Stimulated activated CD4-positive, alpha-beta T cell treated with anti-CD3 and anti-CD28 coated beads, Interleukin-12 subunit alpha, Interleukin-12 subunit beta, amount 100 ng/mL, for 4 hours (primary cell): ENCODE results near the gene CLIP2.
"Not testable (repeated sequence)": the region's sequence is repeated elsewhere in the genome, so short reads cannot be mapped to it uniquely, and the experiment has no call there.

Experiments used
- DNase-seq: peaks from one replicate; pipeline ENCODE4 v3.0.0-alpha.2; 2020

The CLIP2 gene

DNA sequence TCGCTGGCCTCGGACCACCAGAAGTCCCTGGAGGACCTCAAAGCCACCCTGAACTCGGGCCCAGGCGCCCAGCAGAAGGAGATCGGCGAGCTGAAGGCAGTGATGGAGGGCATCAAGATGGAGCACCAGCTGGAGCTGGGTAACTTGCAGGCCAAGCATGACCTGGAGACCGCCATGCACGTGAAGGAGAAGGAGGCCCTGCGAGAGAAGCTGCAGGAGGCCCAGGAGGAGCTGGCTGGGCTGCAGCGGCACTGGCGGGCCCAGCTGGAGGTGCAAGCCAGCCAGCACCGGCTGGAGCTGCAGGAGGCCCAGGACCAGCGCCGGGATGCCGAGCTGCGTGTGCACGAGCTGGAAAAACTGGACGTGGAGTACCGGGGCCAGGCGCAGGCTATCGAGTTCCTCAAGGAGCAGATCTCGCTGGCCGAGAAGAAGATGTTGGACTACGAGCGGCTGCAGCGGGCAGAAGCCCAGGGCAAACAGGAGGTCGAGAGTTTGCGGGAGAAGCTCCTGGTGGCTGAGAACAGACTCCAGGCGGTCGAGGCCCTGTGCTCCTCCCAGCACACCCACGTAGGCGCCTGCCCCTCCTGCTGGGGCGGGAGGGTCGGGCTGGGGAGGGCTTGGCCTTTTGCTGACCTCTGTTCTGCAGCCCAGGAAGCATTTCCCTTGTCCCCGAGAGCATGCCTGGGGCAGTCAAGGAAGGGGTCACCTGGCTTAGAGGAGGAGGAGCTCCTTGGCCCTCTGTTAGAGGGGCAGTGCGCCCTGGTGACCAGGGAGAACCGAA is 87.2 kb downstream of the CLIP2 start:
- no peak for DNase-seq

DNA sequence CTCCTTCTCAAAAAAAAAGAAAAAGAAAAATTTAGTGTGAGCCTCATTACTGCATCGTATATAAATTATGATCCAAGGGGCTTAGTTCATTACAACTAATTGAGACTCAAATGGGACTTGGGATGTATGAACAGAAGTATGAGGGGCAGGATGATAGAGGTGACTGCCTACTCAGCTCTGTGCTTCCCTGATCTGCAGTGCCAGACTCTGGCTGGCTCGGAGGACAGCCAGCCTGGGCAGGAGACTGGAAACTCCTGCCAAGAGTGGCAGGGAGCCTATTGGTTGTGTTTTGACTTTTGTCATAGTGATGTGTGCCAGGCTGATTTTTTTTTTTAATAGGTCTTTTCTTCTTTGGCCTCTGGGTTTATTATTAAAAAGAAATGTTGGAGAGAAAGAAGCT is 90.7 kb downstream of the CLIP2 start:
- DNase-seq, result no peak

DNA sequence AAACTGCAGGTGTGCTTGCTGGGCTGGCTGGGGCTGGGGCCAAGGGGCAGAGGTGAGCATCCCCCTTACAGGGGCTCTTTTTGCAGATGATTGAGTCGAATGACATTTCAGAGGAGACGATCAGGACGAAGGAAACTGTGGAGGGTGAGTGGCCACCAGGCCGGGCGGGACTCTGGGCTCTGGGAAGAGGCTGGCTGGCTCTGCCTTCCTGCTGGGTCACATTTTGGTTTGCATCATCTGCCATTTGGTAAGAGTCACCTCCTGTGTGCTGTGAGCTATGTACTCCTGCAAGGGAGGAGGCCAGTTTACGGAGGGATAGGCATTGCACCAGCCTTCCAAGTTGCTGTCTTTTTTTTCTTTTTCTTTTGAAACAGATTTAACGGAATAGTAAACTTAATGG is 91.5 kb downstream of the CLIP2 start:
- DNase-seq, result no peak

DNA sequence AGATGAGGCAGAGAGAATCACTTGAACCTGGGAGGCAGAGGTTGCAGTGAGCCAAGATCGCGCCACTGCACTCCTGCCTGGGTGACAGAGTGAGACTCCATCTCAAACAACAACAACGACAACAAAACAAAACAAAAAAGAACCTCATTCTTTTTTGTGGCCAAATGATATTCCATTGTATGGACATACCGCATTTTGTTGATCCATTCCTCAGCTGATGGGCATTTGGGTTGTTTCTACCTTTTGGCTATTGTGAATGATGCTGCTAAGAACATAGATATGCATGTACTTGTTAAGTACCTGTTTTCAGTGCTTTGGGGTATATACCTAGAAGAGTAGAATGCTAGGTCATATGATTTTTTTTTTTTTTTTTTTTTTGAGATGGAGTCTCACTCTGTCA is 94.9 kb downstream of the CLIP2 start:
- DNase-seq, result not testable (repeated sequence)

DNA sequence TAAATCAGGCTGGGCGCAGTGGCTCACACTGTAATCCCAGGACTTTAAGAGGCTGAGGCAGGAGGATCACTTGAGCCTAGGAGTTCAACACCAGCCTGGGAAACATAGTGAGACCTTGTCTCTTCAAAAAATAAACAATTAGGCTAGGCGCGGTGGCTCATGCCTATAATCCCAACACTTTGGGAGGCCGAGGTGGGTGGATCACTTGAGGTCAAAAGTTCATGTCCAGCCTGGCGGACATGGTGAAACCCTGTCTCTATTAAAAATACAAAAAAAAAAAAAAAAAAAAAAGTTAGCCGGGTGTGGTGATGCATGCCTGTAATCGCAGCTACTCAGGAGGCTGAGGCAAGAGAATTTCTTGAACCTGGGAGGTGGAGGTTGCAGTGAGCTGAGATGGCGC is 95.6 kb downstream of the CLIP2 start:
- DNase-seq, result not testable (repeated sequence)

DNA sequence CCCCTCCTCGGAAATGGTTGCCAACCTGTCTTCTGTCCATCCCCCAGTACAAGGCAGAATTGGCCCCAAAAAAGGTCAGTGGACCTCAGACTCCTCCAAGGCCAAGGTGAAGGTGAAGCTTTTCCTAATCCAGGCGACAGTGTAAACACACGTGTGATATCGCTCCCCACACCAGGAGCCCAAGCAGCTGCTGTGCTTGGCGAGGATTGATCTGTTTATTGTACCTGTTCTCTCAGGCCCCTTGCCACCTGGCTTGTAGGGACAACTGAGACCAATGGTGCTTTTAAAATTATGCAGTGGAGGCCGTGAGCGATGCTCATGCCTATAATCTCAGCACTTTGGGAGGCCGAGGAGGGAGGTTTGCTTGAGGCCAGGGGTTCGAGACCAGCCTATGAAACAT is 98.4 kb downstream of the CLIP2 start:
- no peak for DNase-seq

DNA sequence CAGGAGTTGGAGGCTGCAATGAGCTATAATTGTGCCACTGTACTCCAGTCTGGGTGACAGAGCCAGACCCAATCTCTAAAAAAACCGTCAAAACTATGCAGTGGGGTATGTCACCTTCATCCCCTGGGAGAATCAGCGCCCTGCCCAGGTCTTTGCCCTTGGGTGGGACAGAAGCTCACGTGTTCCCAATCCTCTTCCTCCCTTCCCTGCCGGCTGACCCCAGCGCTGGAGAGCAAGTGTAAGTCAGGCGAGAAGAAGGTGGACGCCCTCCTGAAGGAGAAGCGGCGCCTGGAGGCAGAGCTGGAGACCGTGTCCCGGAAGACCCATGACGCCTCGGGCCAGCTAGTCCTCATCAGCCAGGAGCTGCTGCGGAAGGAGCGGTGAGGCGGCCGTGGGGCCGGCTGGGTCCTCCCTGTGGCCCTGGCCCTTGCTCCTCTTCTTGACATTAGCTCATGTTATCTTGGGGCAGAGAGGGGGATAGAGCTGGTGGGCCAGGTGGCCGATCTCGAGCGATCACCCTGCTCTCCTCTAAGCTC is 99.7 kb downstream of the CLIP2 start:
- DNase-seq, result no peak

DNA sequence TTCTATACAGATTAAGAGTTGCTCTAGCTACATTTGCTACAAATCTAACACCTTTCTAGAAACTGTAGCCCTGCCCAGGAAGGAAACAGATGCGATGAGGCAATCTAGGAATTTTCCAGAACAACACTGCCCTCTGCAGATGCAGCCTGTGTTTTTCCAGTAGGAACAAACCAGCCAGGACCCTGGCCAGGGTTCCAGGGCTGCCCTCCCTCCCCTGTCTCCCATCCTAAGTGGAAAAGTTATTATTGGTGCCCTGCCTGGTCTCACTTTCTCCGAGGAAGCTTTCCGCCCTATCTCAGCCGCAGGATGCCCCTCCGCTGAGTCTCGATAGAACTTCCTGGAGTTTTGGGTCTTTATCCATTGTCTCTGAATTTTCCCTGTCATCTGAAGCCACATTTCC is 104.5 kb downstream of the CLIP2 start:
- not testable (repeated sequence) for DNase-seq

DNA sequence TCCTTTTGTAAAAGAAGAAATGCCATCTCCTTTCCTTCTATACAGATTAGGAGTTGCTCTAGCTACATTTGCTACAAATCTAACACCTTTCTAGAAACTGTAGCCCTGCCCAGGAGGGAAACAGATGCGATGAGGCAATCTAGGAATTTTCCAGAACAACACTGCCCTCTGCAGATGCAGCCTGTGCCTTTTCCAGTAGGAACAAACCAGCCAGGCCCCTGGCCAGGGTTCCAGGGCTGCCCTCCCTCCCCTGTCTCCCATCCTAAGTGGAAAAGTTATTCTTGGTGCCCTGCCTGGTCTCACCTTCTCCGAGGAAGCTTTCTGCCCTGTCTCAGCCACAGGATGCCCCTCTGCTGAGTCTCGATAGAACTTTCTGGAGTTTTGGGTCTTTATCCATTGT is 105.4 kb downstream of the CLIP2 start:
- not testable (repeated sequence) for DNase-seq

DNA sequence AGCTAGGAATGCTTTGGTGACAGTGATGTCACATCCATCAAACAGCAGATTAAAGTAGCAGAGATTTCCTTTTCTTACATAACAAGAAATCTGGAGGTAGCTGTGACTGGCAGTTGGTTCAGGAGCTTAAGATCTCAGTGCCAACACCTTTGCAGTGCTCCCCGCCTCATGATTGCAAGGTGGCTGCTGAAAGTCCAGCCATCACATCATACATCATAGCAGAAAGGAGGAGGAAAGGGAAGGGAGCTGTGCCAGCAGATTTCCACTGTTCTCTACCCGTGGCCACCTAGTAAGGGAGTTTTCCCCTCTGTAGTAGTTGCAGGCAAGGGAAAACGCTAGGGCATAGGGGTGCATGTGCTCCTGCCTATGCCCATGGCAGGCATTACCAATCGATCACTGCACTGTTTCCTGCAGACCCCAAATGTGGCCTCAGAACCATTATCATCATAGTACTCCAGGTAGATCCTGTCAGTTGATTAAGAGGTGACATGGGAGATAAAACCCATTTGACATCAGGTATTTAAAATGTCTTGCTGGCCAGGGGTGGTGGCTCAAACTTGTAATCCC is 106.6 kb downstream of the CLIP2 start:
- DNase-seq, result no peak

DNA sequence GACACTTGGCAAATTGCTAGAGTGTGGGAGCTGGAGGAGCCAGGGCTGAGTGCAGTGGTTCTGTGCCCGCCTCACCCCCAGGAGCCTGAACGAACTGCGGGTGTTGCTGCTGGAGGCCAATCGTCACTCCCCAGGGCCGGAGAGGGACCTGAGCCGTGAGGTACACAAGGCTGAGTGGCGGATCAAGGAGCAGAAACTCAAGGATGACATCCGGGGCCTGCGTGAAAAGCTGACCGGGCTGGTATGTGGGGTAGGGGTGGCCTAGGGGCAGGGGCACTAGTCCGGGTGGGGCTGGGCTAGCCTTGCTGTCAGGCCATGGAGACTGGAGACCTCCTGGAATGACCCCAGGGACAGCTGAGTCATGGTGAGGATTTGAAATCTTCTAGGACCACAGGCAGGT is 107.8 kb downstream of the CLIP2 start:
- no peak for DNase-seq

DNA sequence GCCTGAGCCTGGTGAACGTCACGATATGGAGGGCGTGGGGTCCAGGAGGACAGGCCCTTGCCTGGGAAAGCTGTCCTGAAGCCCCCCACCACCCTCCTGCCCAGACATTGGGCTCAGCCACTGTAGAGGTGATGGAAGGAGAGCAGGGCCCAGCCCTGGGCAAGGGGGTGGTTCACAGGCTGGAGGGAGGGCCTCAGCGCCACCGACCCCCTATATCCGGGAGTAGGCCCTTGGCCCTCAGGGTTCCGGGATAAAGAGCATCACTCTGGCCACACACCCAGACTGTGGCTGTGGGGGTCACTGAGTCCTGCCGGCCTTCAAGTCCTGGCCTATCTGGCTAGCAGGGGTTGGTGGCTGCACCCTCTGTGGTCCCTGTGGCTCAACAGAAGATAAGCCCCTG is 109.2 kb downstream of the CLIP2 start:
- no peak for DNase-seq

DNA sequence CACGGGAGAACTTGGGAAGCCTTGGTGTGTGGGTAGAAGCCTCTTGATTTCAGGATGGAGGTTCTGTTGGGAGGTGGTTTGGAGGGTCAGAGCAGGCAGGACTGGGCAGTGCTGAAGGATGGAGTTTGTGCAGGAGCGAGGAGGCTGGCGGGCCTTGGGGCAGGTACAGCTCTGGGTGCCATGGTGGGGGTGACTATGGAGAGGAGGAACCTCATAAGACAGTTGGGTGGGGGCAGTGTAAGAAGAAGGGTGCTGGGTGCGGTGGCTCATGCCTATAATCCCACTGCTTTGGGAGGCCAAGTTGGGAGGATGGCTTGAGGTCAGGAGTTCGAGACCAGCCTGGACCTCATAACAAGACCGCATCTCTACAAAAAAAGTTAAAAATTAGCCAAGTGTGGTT is 109.8 kb downstream of the CLIP2 start:
- no peak for DNase-seq

DNA sequence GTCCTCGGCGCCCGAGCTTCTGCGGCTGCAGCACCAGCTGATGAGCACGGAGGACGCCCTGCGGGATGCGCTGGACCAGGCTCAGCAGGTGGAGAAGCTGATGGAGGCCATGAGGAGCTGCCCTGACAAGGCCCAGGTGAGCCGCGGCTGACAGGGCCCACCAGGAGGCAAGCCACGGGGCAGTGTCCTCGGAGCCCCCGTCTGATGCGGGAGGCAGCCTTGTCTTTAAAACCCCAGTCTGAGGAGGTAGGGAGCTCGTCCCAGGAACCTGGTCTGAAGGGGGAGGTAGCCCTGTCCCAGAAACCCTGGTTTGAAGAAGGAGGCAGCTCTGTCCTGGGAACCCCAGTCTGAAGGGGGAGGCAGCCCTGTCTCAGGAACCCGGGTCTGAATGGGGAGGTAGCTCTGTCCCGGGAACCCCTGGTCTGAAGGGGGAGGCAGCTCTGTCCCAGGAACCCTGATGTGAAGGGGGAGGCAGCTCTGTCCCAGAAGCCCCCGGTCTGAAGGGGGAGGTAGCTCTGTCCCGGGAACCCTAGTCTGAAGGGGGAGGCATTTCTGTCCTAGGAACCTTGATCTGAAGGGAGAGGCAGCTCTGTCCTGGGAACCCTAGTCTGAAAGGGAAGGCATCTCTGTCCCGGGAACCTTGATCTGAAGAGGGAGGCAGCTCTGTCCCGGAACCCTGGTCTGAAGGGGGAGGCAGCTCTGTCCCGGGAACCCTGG is 111.4 kb downstream of the CLIP2 start:
- no peak for DNase-seq

DNA sequence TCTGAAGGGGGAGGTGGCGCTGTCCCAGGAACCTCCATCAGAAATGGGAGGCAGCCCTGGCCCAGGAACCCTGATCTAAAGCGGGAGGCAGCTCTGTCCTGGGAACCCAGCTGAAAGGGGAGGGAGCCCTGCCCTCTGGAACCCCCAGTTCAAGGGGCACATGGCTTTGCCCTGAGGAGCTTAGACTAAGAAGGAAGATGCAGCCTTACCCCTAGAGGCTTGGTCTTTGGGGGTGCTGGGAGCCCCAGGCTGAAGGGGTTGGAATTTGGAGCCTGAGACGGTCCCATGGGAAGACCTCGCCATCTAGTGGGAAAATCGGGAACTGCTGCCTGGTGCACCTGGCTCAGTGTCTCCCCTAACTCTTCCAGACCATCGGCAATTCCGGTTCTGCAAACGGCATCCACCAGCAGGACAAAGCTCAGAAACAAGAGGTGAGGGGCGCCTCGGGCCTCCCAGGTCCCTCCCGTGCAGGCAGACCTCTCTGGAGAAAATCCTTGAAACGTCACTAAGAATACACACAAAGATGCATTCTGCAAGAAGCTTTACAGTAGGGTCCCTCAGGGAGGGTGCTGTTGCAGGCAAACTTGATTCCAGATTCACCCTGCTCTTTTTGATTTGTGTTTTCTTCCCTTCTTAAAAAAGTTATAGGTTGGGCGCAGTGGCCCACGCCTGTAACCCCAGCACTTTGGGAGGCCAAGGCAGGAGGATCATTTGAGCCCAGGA is 112.1 kb downstream of the CLIP2 start:
- peak; percentile 75 for DNase-seq

DNA sequence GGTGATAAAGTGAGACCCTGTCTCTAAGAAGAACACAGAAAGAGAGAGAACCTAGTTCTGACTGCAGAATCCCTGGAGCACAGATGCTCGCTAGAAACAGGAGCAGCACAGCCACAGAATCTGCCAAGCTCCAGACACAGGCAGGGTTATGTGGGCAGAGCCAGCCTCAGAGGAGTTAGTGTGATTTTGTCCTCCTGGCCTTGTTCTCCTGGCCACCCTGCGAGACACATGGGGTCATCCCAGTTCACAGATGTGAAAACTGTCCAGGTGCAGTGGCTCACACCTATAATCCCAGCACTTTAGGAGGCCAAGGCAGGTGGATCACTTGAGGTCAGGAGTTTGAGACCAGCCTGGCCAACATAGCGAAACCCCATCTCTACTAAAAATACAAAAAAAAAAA is 113.5 kb downstream of the CLIP2 start:
- DNase-seq, result not testable (repeated sequence)

DNA sequence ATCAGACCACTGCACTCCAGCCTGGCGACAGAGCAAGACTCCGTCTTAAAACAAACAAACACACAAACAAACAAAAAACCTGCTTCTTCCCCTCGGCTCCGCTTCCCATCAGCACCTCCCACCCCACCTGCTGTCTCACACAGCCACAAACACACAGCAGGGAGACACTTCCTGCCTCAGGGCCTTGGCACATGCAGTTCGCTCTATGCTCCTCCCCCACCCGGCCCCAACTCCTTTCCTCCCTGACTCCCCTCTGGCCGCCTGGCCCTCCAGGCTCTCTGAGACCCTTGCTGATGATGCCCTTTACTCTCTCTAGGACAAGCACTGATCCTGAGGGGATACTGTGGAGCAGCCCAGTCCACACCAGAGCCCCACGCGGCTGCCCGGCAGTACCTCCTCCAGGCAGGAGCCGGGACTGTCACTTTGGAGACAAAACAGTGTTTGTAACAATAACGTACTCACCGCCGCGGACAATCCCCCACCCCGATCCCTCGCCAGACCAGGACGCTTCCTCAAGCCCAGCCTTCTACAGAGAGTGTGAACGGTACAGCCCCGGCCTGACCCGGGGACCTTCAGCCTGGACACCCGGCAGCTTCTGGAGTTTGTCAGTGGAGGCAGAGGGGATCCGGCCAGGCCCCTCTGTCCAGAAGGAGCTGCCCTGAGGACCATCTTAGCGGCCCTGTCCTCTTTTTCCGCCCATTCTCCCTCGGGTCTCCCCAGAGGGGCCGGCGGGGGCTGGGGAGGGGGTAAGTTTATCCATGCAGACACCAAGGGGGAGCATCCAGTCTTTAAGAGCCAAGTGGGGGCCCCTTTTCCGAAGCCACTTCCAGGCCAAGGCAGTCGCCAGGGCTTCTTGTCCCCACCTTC is 114.5 kb downstream of the CLIP2 start:
- DNase-seq, result no peak

DNA sequence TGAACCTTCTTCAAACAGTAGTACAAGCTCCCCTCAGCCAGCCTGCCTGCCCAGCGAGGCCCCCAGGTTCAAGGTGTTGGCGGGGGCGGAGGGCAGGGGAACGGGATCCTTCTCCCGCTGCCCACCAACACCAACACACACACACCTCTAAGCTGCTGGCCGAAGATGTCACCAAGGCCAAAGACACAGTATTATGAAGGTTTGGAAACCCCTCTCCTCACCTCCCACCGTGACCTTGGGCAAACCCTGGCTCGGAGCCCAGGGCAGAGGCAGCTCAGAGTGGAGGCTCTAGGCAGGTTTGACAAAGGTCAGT is 115.1 kb downstream of the CLIP2 start:
- DNase-seq, result no peak

DNA sequence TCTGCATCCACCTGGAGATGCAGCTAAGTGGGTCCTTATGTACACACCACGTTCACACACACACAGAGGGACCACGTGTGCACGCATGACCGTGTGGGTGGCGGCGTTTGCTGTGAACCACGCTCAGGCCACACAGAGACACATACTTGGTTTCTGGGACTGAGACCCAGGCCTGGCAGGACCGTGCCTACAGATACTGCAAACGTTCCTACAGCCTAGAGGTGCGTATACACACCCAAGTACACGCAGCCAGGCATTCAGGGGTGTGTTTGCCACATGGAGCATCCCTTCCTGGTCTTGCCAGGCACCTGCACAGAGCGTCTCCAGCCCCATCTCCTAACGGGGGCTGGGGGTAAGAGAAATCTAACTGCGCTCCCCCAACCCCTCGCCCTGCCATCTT is 115.5 kb downstream of the CLIP2 start:
- DNase-seq, result no peak

DNA sequence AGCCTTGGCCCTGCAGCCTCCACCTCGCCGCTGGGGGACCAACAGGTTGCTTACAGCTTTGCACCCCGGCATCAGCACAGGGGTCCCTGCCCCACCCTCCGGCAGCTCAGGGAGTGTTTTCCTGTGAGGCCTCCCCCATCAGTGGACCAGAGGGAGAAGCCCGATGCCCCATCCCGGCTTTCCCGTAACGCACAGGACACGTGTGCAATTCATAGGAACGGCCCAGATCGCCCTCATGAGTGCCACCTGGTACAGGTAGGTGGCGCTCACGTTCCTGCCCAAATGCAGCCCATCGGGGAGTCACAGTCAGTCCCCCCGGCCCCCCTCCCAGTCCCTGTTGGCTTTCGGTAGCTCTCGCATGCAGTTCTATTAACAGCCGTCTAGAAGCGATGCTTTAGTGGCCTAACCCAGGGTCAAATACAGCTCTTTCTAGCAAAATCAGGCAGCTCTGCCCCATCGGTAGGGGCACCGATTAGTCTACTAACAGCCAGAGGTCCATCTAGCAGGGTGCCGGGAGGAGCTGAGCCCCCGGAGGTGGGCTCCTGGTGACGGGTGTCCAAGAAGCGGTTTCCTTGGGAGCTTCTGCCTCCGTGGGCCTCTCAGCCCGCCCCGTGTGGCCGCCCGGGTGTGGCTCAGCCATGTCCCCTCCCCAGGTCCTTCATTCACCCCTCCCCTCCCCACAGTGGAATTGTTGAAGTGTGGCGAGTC is 116.1 kb downstream of the CLIP2 start:
- no peak for DNase-seq

DNA sequence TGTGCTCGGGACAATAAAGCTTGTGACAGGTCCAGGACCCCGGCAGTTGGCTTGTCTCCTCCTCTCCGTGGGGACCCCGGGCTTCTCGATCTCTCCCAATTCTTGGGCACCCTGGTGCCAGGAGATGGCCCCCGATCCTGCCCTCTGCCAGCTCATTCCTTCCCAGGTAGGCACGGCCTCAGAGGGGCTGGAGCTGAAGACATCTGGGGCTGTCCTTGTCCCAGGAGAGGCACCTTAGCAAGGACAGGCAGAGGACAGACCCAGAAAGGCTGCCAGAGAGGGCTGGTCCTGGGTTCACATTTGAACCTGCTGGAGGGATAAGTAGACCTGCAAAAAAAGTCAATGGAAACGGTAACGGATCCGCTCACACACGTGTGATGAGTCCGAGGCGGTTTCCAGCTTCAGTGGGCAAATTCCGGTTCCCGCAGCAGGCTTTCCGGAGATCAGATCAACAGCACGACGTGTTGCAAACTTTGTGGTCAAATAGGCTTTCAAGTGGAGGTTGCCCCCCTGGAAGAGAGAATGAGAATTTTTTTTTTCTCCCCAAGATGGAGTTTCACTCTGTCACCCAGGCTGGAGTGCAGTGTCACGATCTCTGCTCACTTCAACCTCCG is 116.8 kb downstream of the CLIP2 start:
- DNase-seq, result no peak
